Endothelial cell of umbilical vein (primary cell): ENCODE data around the gene CDC42EP4.

Experiments used
- CTCF ChIP-seq, 2 donors: IDR thresholded peaks; 1 replicate in 1 of 2; 2 replicates in 1 of 2; pipeline ENCODE4 v1.5.1; 2011; ENCODE audit warnings: low read length in 2 of 2, mild to moderate bottlenecking in 2 of 2, moderate library complexity in 2 of 2, control low read depth in 1 of 2, inconsistent platforms in 1 of 2, low read depth in 1 of 2; ENCODE audit not compliant: insufficient read depth in 1 of 2; ENCODE audit errors: extremely low read depth in 1 of 2
- EZH2 ChIP-seq: IDR thresholded peaks from 2 replicates; pipeline ENCODE4 v1.6.1; 2012; ENCODE audit warnings: borderline replicate concordance, low read depth, mild to moderate bottlenecking, moderate library complexity, low read length, inconsistent platforms; ENCODE audit not compliant: severe bottlenecking
- POLR2A ChIP-seq: IDR thresholded peaks from 2 replicates; pipeline ENCODE4 v1.6.1; 2012; ENCODE audit warnings: low read depth, mild to moderate bottlenecking, control low read depth, low read length
- TF ChIP-seq, protein P1 (sequence below): IDR thresholded peaks from 2 replicates; pipeline ENCODE4 v1.6.1; 2011; ENCODE audit not compliant: insufficient read depth, insufficient read length

GRCh38 chr17:73323409-73324159 lies 11.8 kb upstream of the CDC42EP4 start:
- no peak for TF ChIP-seq POLR2A
- no peak for TF ChIP-seq CTCF (IDR thresholded peaks at IDR 0.05; ENCODE audit: extremely low read depth in 1 of 2, insufficient read depth in 1 of 2, low read depth in 1 of 2, low read length in 2 of 2)
- TF ChIP-seq, protein P1, sequence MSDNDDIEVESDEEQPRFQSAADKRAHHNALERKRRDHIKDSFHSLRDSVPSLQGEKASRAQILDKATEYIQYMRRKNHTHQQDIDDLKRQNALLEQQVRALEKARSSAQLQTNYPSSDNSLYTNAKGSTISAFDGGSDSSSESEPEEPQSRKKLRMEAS, result no peak
- no peak for TF ChIP-seq EZH2
